CD4-positive, alpha-beta T cell (primary cell): Measurements from ENCODE around the gene AHNAK2. TPM values are rescaled to one million over a fixed set of nuclear protein-coding genes. Genes with fewer than 3 reads are reported as not detected.

Source experiments
- ATAC-seq: fragments of 200-7000 bp; cut with Tn5 transposase; one replicate; pipeline ENCODE4 v1.10.0; 2022; ENCODE audit warnings: mild to moderate bottlenecking; ENCODE audit not compliant: poor library complexity
- CTCF ChIA-PET: fragments of 350-600 bp; sonication (Branson Sonifier 250); formaldehyde crosslinking; loops from one replicate; lab custom pipeline; 2021; ENCODE audit warnings: antibody characterized with exemption, inconsistent platforms; lab: Charles Lee
- POLR2A ChIA-PET: fragments of 350-600 bp; sonication (Branson Sonifier 250); formaldehyde crosslinking; loops from one replicate; lab custom pipeline; 2021; ENCODE audit warnings: antibody characterized with exemption, inconsistent platforms; lab: Charles Lee
- DNase-seq, 14 experiments: peaks; one replicate each; pipeline ENCODE4 v3.0.0-alpha.2; 2013 to 2020; ENCODE audit warnings: mixed read lengths in 2 of 14
- H3K27ac ChIP-seq, 2 donors: one replicate each; pipeline versions ENCODE4 v1.5.1 to v1.7.0; 2013; ENCODE audit warnings: low read length in 2 of 2, low read depth in 1 of 2, mild to moderate bottlenecking in 1 of 2
- H3K27me3 ChIP-seq, 2 experiments: 1 replicate in 1 of 2; 2 replicates in 1 of 2; pipeline versions ENCODE4 v1.6.1 to v1.7.0; 2013; ENCODE audit warnings: low read length in 2 of 2, control low read depth in 1 of 2, mild to moderate bottlenecking in 1 of 2, moderate library complexity in 1 of 2; ENCODE audit not compliant: insufficient read depth in 2 of 2, control insufficient read depth in 1 of 2
- H3K36me3 ChIP-seq: one replicate; pipeline ENCODE4 v1.6.1; 2013; ENCODE audit warnings: low read length, control low read depth; ENCODE audit not compliant: insufficient read depth
- H3K4me1 ChIP-seq: one replicate; pipeline ENCODE4 v1.6.1; 2013; ENCODE audit warnings: low read length, control low read depth; ENCODE audit not compliant: insufficient read depth
- H3K4me3 ChIP-seq: one replicate; pipeline ENCODE4 v1.5.1; 2013; ENCODE audit warnings: mild to moderate bottlenecking, low read length, moderate library complexity
- H3K9me3 ChIP-seq, 2 experiments: 1 replicate in 1 of 2; 2 replicates in 1 of 2; pipeline versions ENCODE4 v1.6.1 to v1.7.0; 2013; ENCODE audit warnings: low read length in 2 of 2, mild to moderate bottlenecking in 2 of 2, control low read depth in 1 of 2, moderate library complexity in 1 of 2; ENCODE audit not compliant: control insufficient read depth in 1 of 2, insufficient read depth in 1 of 2
- H3K27ac Mint-ChIP-seq: one replicate; pipeline ENCODE4 v1.8.0; 2020; ENCODE audit warnings: mixed read lengths
- H3K27me3 Mint-ChIP-seq: one replicate; pipeline ENCODE4 v1.8.0; 2021; ENCODE audit warnings: mixed read lengths
- H3K36me3 Mint-ChIP-seq: one replicate; pipeline ENCODE4 v1.8.0; 2021; ENCODE audit warnings: low read depth, mixed read lengths
- H3K4me1 Mint-ChIP-seq: one replicate; pipeline ENCODE4 v1.8.0; 2021; ENCODE audit warnings: low read depth, mixed read lengths
- H3K4me3 Mint-ChIP-seq: one replicate; pipeline ENCODE4 v1.8.0; 2020; ENCODE audit warnings: mild to moderate bottlenecking, mixed read lengths
- H3K9me3 Mint-ChIP-seq: one replicate; pipeline ENCODE4 v1.8.0; 2020; ENCODE audit warnings: mixed read lengths
- intact Hi-C, 2 experiments: fragments of 100-400 bp; cut with DNase I in 1 of 2; cut with micrococcal nuclease in 1 of 2; formaldehyde crosslinking; loops; one replicate each; pipeline versions ENCODE4 v1.15.1 to v1.9.0; 2023 to 2025; cut with DNase I, micrococcal nuclease
- total RNA-seq, 174 experiments: library from RNA in 2 of 174; stranded (reverse) in 2 of 174; gene quantifications; one replicate each; pipeline ENCODE4 v1.2.3 and lab custom pipeline; 2021 to 2026
- TF ChIP-seq, protein P1 (sequence below): fragments of 200-600 bp; IDR thresholded peaks from one replicate; pipeline ENCODE4 v1.8.0; 2022; ENCODE audit warnings: antibody characterized with exemption, mild to moderate bottlenecking

The AHNAK2 gene
- total RNA-seq, 2 experiments from 2014 or later, result 0.05 TPM; not detected in 1

DNA sequence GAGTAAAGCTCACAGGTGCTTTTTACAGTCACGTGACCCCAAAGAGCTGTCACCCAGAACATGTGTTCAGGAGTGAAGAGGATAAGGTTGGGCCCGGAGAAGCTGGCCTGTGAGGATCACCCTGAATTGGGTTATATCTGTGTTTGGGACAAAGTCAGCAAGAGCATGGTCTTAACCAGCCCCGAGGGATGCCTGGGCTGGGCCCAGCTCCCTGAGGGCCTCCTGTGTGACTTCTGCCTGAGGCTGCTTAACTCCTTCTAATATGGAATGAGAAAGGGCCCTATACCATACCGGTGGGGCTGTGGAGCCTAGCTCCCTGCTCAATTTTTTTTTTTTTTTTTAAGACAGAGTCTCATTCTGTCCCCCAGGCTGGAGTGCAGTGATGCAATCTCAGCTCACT, 40.2 kb upstream of the AHNAK2 start:
- Histone ChIP-seq H3K36me3 (no peaks in the 10 kb centered on the region), H3K4me3 (no peak overlapping the region), H3K9me3 (no peaks in the 10 kb centered on the region), H3K4me1 (peaks cover 72% of the 10 kb centered on the region), H3K27ac (no peak overlapping the region), H3K27me3 (no peaks in the 10 kb centered on the region)
- Mint-ChIP-seq H3K4me3 (peak overlapping the region; percentile 97), H3K36me3 (peaks cover 4% of the 10 kb centered on the region), H3K4me1 (peaks cover 70% of the 10 kb centered on the region), H3K27ac (peak overlapping the region; percentile 92), H3K9me3 (no peaks in the 10 kb centered on the region), H3K27me3 (no peaks in the 10 kb centered on the region)
- intact Hi-C loops, result loop anchor here in 1 of 2 experiments (1.0 kb wide), 1 partner anchor 32 kb away; no protein-coding TSS in a partner anchor
- DNase-seq, result no peak
- POLR2A ChIA-PET, result no interaction called here
- CTCF ChIA-PET, result interaction anchor here (5.3 kb wide), 1 partner anchor 27 kb away, joined by 23 read pairs; no protein-coding TSS in a partner anchor
- TF ChIP-seq, protein P1, sequence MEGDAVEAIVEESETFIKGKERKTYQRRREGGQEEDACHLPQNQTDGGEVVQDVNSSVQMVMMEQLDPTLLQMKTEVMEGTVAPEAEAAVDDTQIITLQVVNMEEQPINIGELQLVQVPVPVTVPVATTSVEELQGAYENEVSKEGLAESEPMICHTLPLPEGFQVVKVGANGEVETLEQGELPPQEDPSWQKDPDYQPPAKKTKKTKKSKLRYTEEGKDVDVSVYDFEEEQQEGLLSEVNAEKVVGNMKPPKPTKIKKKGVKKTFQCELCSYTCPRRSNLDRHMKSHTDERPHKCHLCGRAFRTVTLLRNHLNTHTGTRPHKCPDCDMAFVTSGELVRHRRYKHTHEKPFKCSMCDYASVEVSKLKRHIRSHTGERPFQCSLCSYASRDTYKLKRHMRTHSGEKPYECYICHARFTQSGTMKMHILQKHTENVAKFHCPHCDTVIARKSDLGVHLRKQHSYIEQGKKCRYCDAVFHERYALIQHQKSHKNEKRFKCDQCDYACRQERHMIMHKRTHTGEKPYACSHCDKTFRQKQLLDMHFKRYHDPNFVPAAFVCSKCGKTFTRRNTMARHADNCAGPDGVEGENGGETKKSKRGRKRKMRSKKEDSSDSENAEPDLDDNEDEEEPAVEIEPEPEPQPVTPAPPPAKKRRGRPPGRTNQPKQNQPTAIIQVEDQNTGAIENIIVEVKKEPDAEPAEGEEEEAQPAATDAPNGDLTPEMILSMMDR, result no peak
- no peak for ATAC-seq

DNA sequence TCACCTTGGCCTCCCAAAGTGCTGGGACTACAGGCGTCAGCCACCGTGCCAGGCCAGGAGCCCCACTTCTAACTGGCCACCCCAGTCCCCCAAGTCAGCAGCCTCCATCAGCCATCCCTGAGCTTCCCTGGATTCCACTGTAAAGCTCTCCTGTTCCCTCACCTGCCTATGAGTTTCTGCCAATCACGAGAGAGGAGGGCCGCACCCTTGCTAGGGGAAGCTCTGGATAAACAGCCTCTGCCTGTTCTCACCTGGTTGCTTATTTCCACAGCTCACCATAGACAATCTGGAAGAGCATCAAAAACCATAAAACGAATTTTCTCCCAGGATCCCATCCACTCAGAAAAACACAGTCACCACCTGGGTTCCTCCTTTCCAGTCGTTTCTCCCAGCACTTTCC, 37.7 kb upstream of the AHNAK2 start:
- peaks cover 74% of the 10 kb centered on the region for H3K4me1 ChIP-seq
- CTCF ChIA-PET, result interaction anchor here (5.3 kb wide), 1 partner anchor 29 kb away, joined by 23 read pairs; no protein-coding TSS in a partner anchor
- DNase-seq, result no peak

DNA sequence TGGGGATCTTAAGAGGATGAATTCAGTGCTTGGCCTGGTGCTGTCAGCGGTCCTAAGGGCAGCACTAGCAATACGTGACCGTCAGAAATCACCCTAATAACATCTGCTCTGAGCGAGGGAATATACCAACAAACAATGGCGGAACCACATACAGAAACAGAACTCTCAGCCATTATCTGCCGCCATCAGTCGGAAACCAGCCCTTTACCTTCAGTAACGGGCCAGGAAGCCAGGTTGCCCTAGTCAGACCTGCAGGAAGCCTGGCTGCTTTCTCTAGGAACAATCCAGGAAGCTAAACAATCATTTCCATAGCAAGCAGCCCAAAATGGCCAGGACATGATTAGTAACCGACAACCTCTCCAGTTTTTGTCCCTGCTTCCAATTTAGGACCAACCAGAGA, 37.1 kb upstream of the AHNAK2 start:
- H3K4me1 Mint-ChIP-seq, result peaks cover 63% of the 10 kb centered on the region
- POLR2A ChIA-PET, result no interaction called here
- H3K4me1 ChIP-seq, result peaks cover 73% of the 10 kb centered on the region

More for the DNA sequence above, 37.7 kb upstream of the AHNAK2 start:
- Histone ChIP-seq H3K36me3 (peaks cover 11% of the 10 kb centered on the region), H3K4me3 (no peak overlapping the region), H3K27ac (no peak overlapping the region), H3K27me3 (no peaks in the 10 kb centered on the region), H3K9me3 (no peaks in the 10 kb centered on the region)
- peak overlapping the region; percentile 34 for H3K4me3 Mint-ChIP-seq
- peaks cover 64% of the 10 kb centered on the region for H3K4me1 Mint-ChIP-seq
- TF ChIP-seq, protein P1, result no peak
- intact Hi-C loops, result no loop called here
- no peak for ATAC-seq
- H3K9me3 Mint-ChIP-seq, result no peaks in the 10 kb centered on the region
- peak overlapping the region; percentile 43 for H3K27ac Mint-ChIP-seq
- H3K27me3 Mint-ChIP-seq, result no peaks in the 10 kb centered on the region
- H3K36me3 Mint-ChIP-seq, result peaks cover 9% of the 10 kb centered on the region
- POLR2A ChIA-PET, result interaction anchor here (1.0 to 1.4 kb wide), 2 partner anchors 30 to 44 kb away, joined by 3 read pairs; partner anchors contain the start of gene CLBA1

More for the DNA sequence above, 37.1 kb upstream of the AHNAK2 start:
- Histone ChIP-seq H3K9me3 (no peaks in the 10 kb centered on the region), H3K27me3 (no peaks in the 10 kb centered on the region), H3K36me3 (peaks cover 17% of the 10 kb centered on the region), H3K27ac (peak overlapping the region; percentile 46 to 69), H3K4me3 (no peak overlapping the region)
- peaks cover 9% of the 10 kb centered on the region for H3K36me3 Mint-ChIP-seq
- CTCF ChIA-PET, result interaction anchor here (5.3 kb wide), 1 partner anchor 30 kb away, joined by 23 read pairs; no protein-coding TSS in a partner anchor
- H3K9me3 Mint-ChIP-seq, result no peaks in the 10 kb centered on the region
- no peaks in the 10 kb centered on the region for H3K27me3 Mint-ChIP-seq
- intact Hi-C loops, result no loop called here
- peak overlapping the region; percentile 6 for H3K4me3 Mint-ChIP-seq
- TF ChIP-seq, protein P1, result no peak
- peak in 4 of 14 experiments; percentile 22 to 64 (median 44) for DNase-seq
- ATAC-seq, result no peak
- peak overlapping the region; percentile 57 for H3K27ac Mint-ChIP-seq
